HG03135 (cell line): ENCODE data around the gene FAM83F.
"Not testable (repeated sequence)": the region's sequence is repeated elsewhere in the genome, so short reads cannot be mapped to it uniquely, and the experiment has no call there.

ENCODE experiments used
- ATAC-seq: cut with Tn5 transposase; IDR thresholded peaks from one replicate; pipeline ENCODE4 v1.9.1; 2021; ENCODE audit warnings: mild to moderate bottlenecking, moderate library complexity; ENCODE audit not compliant: unreplicated experiment

FAM83F gene

GRCh38 chr22:39992088-39992826 lies 2.5 kb upstream of the FAM83F start:
- ATAC-seq, result no peak

DNA sequence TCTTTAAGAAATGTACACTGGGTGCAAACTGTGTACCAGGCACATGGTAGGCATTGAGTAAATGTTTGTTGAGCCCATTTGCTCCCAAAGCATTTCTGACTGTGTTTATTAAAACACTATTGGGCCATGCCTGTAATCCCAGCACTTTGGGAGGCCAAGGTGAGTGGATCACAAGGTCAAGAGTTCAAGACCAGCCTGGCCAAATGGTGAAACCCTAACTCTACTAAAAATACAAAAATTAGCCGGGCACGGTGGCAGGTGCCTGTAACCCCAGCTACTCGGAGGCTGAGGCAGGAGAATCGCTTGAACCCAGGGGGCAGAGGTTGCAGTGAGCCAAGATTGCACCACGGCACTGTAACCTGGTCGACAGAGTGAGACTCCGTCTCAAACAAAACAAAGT lies 1.9 kb upstream of the FAM83F start:
- ATAC-seq, result not testable (repeated sequence)

DNA sequence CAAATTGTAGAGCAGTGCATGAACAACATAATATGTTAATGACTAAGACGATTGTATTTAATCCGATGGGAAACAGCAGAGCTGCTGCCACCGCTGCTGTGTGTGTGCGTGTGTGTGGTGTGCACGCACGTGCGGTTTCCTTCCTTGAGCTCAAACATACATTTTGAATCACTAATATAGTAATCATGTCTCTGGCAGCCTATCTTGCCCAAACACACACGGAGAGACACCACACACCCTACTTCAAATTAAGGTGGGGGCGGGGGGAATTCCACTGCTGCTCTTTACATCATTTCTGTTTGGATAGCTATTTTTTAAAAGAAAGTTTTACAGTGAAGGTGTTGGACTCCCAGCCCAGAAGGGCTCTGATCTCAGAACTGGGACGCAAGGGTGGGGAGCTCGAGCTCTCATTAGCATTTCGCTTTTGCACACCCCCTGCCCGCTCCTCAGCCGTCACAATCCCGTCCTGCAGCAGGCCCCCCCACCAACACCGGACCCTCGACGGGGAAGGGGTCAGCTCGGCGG lies 651 bp upstream of the FAM83F start:
- ATAC-seq, result no peak

- ATAC-seq, result no peak
Measured at GRCh38 chr22:39995393-39996252, 869 bp downstream of the FAM83F start.

GRCh38 chr22:39996732-39997131 lies 2.0 kb downstream of the FAM83F start:
- no peak for ATAC-seq

DNA sequence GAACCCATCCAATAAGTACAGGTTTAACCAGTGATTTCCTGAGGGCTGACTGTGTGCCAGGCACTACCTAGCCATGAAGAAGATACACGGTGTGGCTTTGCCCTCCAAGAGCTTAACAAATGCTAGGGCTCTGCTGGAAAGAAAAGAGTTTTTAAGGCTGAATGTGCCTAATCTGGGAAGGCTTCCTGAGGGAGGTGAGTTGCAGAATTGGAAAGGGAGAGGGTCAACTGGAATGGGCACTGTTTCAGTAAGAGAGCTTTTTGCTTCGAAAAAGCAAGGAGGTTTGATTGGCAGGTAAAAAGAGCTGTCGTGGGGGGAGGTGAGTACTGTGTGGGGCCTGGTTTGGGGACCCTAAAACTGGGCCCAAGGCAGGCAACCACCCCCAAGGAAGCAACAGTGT lies 2.7 kb downstream of the FAM83F start:
- ATAC-seq, result no peak

DNA sequence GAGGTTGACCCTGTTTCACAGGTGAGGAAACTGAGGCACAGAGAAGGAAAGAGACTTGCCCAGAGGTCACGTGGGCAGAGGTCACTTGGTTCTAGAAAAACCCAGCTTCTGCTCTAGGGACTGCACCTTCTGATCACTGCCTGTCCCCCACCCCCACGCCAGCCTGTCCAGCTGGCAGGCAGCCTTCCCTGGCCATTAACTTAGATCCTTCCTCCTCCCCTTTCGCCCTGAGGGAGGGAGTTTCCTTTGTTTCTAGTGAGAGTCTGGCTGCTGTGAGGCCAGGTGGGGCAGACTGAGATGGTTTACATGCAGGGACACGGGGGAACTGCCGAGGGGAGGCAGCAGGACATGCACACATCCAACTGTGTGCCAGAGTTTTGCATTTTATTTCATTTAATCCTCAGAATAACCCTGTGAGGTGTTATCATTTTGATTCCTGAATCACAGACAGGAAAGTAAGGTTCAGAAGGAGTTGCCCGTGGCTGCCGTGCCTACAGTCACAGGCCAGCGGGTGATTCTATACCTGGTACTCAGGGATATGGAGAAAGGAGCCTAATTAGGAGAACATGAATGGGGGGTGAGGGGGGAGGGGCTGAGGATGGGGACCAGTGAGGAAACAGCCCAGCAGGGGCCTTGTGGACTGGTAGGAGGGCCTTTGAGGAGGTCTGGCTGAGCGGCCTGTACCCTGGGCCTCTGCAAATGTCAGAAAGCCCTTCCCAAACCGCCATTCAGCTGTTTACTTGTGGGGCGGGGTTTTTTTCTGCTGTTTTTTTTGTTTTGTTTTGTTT lies 3.4 kb downstream of the FAM83F start:
- no peak for ATAC-seq

- no peak for ATAC-seq
Measured at GRCh38 chr22:39999144-39999757, 4.5 kb downstream of the FAM83F start.

GRCh38 chr22:40000171-40000570 lies 5.4 kb downstream of the FAM83F start:
- ATAC-seq, result no peak

GRCh38 chr22:40001106-40001505 lies 6.4 kb downstream of the FAM83F start:
- no peak for ATAC-seq

DNA sequence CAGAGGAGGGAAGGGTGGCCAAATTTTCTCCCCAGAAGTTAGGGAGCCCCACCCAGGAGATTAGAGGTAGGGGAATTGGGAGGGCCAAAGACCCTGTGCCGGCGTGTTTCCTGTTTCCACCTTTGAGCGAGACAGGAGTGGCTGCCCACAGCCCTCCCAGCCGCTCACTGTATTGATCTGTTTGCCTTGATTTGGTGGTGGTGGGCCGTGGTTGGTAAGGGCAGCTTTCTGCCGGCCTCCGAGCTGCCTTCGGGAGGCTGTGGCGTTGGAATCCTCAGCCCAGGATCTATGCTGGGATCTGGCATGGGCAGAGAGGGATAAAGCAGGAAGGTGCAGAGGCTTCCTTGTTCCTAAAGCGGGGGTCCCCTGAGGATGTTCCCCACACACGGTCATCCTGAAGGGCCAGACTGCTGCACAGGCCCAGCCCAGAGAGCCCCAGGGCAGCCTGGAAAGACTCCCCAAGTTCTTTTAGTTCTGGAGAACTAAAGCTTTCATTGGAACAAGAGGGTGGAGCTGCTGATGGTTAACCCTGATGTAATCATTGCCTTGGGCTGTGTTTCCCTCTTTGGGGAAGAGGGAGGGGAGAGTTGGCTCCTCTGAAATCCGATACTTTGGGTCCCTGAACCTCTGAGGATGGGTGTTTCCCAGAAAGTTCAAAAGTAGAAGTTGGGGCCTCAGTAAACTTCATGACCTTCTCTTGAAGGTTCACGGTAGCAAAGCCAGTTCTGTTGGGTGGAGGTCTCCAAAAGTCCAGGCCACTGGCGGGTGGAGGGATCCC lies 7.2 kb downstream of the FAM83F start:
- ATAC-seq, result no peak

GRCh38 chr22:40002935-40003715 lies 8.4 kb downstream of the FAM83F start:
- ATAC-seq, result no peak

DNA sequence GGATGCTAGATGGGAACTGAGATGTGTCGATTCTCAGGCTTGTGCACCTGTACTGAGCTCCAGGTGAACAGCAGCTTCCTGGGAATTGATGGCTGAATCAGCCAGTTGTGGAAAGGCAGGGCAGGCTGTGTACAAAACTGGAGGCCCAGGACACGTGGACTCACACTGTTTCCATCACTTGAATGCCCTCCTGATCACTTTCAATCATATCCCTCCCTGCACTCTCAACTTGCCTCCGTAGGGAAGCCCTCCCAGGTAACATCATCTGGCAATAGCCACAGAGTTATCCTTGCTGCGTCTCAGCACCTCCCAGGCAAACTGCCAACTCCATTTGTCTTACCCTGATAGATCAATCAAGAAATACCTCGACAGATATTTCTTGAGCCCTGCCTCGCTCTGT lies 10.1 kb downstream of the FAM83F start:
- no peak for ATAC-seq

GRCh38 chr22:40006641-40007040 lies 11.9 kb downstream of the FAM83F start:
- ATAC-seq, result no peak

DNA sequence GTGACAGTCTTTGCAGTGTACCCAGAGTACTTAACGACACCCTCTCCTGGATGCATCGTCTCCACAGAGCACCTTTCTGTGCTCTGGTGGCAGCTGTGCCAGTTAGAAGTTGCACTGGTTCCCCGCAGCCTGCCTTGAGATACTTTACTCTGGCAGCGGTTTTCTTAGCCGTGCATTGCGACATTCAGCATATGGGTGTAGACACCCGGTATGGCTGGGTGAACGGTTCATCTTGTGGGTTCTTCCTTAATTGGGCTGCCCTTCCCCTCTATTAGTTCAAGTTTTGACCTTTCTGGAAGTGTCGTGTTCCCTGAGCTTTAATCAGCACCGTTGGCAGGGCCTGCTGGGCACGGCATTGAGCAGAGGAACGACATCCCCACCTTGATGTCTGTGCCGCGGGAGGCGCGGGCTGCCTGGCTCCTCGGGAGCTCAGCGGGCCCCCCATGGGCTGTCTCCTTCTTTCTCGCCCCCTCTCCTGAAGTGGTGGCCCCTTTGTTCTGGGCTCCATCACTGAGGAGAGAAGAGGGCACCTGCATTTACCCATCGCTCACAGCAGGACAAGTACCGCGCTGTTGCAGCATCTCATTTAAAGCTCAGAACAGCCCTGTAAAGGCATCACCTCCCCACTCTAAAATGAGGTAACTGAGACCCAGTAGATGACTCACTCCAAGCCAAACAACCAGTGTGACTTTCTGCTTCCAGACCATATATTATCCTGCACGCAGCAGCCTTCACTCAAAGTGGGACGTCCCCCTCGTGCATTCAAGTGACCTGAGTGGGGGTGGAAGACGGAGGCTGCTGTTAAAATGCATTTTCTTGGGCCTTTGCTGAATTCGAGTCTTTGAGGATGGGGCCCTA lies 13.3 kb downstream of the FAM83F start:
- ATAC-seq, result no peak

DNA sequence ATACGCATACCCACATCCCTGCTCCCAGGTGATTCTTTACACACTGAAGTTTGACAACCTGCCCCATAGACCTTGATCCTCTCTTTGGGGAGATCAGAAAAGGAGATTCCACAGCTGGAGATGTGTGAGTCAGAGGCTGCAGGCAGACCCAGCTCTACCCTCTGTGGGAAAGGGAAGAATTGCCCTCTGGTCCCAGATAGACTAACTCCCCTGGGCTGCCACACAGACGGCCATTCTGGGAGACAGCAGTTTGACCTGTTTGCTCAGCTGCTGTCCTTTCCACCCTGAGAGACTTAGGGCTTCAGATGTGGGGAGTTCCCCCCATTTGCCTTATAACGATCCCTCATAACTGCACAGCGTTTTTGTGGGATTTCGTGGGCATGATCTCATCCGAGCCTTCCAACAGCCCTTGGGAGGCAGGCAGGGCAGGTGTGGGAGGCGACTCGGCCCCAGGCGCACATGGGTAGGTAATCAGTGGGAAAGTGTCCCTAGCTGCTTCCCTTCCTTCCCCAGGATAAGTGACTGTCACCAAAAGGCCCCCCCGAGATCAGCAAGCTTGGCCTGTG lies 14.1 kb downstream of the FAM83F start:
- ATAC-seq, result no peak

GRCh38 chr22:40009292-40009774 lies 14.6 kb downstream of the FAM83F start:
- no peak for ATAC-seq
